ENCODE results near the gene COL4A6.

The COL4A6 gene

DNA sequence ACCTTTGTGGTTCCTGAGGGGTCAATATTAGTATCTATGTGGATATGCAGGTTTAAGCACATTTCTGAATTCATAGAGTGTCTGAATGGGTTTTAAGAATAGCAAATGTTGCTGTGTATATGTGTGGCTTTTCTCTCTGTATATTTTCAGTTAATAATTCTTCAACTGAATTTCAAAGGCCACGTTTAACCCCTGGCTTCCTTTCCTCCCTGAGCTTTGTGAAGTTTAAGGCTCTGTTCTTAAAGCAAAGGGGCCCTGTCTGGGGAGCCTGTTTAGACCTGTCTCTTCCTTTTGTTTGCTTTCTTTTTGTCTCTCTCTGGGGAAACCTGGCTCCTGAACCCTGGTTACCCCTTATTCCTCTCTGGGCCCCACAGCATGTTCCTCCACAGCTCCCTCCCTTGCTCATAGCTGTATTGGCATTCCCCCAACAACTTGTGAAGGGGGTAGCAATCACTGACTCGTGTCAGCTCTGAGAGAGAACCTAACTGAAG is 139.1 kb downstream of the COL4A6 start:
- no peak for DNase-seq
- intact Hi-C loops (cut with DNase I), result no loop called here

- intact Hi-C loops (cut with DNase I), result no loop called here
- no peak for DNase-seq
These were observed 140.0 kb downstream of the COL4A6 start for GRCh38 chrX:108298165-108298602.

DNA sequence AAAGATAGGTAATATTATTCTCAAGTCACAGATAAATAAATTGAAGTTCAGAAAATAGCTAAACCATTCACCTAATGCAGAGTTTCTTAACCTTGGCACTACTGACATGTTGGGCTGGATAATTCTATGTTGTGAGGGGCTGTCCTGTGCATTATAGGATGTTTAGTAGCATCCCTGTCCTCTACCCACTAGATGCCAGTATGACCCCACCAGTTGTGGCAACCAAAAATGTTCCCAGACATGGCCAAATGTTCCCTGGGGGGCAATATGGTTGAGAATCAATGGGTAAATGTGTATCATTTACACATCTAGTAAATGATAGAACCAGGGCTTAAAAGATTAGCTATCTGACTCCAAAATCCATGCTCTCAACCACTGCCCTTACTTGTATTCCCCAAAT is 140.9 kb downstream of the COL4A6 start:
- DNase-seq, result no peak
- intact Hi-C loops (cut with DNase I), result no loop called here

- intact Hi-C loops (cut with DNase I), result no loop called here
- no peak for DNase-seq
These were observed 146.2 kb downstream of the COL4A6 start for GRCh38 chrX:108292053-108292452.

DNA sequence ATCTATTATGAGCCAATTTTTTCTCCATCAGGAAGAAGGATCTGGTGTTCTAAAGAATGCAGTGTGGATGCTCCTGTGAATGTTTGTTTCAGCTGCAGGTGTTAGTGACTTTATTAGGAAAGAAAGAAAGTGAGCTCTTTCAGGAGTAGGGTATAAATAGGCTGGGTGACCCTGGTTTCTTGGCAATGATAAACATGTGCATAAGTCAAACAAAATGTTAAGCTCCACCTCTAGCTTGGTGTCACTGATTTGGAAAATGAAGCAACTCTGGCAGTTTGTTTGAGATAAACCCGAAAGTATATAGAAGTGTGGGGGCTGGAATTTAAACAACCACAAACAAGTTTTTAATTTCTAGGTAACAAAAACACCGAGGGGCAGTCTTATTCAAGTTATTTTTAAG is 152.3 kb downstream of the COL4A6 start:
- no peak for DNase-seq
- intact Hi-C loops (cut with DNase I), result no loop called here

DNA sequence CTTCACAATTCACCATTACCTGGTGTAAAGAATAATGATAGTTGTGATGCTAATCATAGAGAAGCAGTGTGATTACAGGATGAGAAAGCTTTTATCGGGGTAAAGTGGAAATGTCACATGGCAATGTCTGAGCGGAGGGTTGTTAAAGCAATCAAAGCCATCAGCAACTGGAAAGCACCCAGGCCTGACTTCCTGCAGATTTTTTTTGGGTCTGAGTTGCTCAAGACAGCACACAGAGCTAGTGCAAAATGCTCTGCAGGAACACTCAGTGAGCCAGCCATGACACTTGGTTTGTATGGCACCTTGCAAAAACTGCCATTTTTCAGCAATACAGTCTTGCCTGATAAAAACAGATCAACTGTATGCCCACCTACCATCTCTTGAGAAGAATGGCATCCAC is 152.9 kb downstream of the COL4A6 start:
- DNase-seq, result no peak
- intact Hi-C loops (cut with DNase I), result no loop called here

DNA sequence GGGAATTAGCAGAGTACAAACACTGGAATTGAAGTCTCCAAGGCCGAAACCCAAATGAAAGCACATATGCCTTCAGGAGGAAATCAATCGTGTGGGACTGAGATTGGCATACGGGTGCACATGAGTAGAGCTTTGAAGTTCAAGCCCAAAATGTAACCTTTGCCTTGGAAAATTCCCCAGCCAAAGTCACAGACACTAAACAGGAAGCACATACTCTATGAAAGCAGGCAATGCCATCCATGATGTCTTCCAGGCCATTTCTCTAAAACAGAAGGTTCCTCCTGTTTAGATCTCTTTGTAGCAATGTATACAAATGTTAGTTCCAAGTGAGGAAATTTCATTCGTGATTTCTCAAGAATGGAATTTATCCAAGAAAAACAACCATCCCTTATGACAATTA is 162.5 kb downstream of the COL4A6 start:
- no peak for DNase-seq
- intact Hi-C loops (cut with DNase I), result no loop called here

- no peak for DNase-seq
- intact Hi-C loops (cut with DNase I), result no loop called here
These were observed 166.8 kb downstream of the COL4A6 start for GRCh38 chrX:108271397-108271787.

DNA sequence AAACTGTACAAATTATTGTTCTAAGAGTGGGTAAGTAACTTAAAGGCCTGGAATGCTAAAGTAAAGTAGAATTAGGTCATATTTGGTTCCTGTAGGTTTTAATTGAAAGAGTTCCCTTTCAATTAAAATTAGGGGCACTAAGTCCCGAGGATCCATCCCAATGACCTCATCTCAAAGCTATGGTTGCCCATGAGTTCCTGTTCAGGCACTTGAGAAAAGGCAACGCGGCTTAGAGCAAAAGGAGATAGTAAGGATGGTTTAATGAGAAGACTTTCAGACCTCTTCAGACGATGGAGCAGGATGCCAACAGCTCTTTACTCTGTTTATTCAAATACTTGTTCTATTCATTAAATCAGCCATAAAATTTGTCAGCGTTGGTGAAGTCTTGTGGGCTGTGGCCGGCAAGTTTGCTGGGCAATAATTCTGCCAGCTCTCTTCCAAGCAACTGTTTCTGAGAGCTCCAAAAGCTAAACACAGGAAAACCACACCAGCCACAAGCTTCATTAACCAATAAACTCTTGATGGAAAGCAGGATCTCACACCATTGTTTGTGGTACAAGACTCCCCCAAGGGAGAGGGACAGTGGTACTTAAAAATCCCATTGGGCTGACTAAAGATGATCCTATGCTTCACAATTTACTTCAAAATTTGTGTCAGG is 167.4 kb downstream of the COL4A6 start:
- intact Hi-C loops (cut with DNase I), result no loop called here
- DNase-seq, result no peak

DNA sequence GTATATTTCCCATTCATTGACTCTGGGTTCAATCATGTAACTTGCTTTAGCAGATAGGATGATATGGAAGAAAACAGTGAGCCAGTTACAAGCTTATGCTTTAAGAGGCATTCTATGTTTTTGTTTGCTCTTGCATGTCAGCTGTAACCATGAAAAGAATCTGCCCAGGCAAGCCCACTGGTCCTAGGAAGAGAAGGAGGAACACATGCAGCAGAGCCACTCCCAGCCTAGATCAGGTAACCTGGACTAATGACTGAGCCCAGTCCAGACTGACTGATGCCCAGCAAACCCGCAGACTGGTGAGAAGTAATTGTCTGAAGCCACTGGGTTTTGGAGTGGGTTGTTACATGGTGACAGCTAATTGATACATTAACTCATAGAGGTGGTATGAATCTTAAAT is 167.9 kb downstream of the COL4A6 start:
- no peak for DNase-seq
- intact Hi-C loops (cut with DNase I), result no loop called here

DNA sequence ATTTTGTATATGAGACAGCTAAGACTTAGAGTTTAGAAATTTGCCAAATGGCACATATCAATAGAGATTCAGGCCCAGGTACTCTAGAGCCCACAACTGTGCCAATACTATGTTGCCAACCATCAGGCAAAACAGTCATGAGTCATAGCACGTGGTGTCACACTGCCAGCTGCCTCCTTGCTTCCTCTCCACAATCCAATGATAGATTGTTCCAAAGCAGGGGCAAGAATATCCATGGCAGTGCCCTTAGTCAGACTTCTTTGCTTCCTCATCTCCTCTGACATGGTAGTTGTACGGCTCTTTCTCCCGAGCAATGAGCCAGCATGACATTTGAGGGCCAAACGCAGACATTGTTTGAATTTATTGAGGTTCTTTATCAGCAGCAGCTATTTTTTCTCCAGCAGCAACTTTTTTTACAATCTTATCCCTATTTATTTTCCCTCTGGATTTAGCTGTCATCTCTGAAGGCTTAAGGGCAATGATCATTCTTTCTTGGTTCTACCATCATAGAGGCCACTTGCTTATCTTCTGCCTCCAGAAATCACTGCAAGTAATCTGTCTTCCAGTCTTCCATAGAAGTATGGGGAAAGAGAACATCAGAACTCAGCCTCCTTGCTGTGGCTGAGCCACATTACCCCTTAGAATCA is 169.7 kb downstream of the COL4A6 start:
- no peak for DNase-seq
- intact Hi-C loops (cut with DNase I), result no loop called here

- DNase-seq, result no peak
- intact Hi-C loops (cut with DNase I), result no loop called here
These were observed 170.7 kb downstream of the COL4A6 start for GRCh38 chrX:108267557-108267956.

DNA sequence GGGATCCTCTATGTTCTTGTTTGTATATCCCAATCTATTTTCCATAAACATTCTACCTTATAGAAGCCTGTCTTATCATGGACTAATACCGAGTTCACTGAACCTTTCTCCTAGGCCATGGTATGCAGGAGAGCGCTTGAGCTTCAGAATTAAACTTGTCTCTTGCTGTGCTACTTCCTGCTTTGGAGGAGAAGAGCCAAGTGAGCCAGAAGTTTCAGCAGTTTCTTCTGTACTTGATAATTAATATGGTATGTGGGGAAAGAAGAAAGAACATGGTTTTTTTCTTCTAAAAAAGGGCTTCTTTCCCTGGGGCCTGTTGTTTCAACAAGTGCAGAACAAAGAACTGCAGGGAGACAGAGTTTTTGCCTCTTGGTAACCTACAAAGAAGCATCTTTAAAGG is 173.8 kb downstream of the COL4A6 start:
- intact Hi-C loops (cut with DNase I), result no loop called here
- no peak for DNase-seq

DNA sequence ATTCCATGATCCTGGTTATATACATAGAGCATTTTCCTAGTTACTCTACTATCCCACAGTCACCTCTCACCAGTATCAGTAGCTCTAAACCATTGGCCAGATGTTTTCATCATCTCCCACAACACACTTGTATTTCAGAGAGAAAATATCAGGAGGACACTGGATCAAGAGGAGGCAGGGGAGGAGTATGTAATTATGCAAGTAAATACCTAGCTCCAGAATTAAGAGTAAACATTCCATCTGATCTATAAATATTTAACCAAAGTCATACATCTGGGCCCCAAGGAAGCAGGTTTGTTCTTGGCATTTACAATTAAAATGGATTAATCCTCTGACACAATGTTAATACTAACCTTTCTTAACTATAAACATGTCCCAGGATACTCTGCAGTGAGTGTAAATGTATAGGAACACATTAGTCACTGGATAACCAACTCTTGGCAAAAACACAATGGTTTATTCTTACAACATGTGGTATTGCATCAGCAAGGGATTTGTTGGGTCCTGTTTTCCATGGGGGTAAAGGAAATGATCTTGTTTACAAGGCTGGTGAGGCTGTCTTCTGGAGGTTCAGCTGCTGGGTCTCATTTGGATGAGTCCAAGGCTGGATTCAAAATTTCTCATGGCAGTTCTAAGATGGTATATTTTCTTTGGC is 176.5 kb downstream of the COL4A6 start:
- DNase-seq, result no peak
- intact Hi-C loops (cut with DNase I), result no loop called here

DNA sequence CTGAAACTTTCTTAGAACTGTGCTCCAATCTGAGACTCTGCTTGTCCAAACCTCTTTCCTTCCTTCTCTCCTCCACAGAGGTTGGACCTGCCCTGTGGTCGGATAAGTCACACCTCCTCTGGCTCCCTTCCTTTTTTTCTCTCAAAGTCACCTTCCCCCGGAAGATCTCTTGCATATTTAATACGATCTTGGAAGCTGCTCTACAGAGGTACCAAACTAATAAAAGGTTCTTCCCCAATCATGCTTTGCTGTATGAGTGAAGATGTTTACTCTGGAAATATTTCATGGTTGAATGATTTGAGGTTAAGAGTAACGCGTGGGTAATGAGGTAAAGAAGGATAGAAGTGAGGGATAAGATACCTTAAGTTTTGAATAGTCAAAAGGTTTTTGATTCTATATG is 180.7 kb downstream of the COL4A6 start:
- no peak for DNase-seq
- intact Hi-C loops (cut with DNase I), result no loop called here

- intact Hi-C loops (cut with DNase I), result no loop called here
- DNase-seq, result no peak
These were observed 183.6 kb downstream of the COL4A6 start for GRCh38 chrX:108254636-108255035.

- DNase-seq, result no peak
- intact Hi-C loops (cut with DNase I), result no loop called here
These were observed 187.3 kb downstream of the COL4A6 start for GRCh38 chrX:108250654-108251579.

GRCh38 chrX:108246304-108246954 is 191.8 kb downstream of the COL4A6 start:
- DNase-seq, result no peak
- intact Hi-C loops (cut with DNase I), result no loop called here

DNA sequence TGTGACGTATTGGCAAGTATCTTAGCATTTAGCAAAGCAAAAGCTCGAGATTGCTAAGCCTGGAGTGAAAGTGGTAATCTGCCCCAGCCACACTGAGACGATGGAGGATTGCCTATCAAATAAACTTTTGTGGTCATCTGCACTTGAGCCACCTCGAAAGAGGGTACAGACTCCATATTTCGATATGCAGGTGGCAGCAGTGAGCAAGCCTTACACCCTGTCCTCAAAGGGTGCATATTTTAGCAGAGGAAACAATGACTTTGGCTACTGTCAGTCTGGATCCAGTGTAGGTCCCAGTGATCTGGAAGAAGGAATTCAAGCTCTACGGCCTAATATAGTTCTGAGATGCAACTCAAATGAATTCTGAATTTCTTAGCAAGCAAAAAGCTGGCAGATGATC is 192.8 kb downstream of the COL4A6 start:
- intact Hi-C loops (cut with DNase I), result no loop called here
- DNase-seq, result peak in 8 of 42 donors; percentile 7 to 47 (median 20)

Measured in head of caudate nucleus (tissue), 42 donors.